GM13977 (cell line): ENCODE data around the gene CCDC187.

Source experiments
- DNase-seq: peaks from one replicate; pipeline ENCODE4 v3.0.0; 2012; ENCODE audit warnings: low spot score
- in situ Hi-C: fragments of 300-500 bp; cut with MboI; formaldehyde crosslinking; loops from one replicate; pipeline ENCODE4 v1.12.0; 2022; ENCODE audit warnings: low sequenced_read_pairs, low pct_unique_long_range_greater_than_20kb, mixed read lengths, inconsistent platforms; ENCODE audit not compliant: unreplicated experiment
- TF ChIP-seq, protein P1 (sequence below): IDR thresholded peaks from 2 replicates; pipeline ENCODE4 v1.5.1; 2012; ENCODE audit warnings: mild to moderate bottlenecking, control low read depth; ENCODE audit not compliant: insufficient read depth; ENCODE audit errors: extremely low read depth, missing control alignments

The CCDC187 gene

DNA sequence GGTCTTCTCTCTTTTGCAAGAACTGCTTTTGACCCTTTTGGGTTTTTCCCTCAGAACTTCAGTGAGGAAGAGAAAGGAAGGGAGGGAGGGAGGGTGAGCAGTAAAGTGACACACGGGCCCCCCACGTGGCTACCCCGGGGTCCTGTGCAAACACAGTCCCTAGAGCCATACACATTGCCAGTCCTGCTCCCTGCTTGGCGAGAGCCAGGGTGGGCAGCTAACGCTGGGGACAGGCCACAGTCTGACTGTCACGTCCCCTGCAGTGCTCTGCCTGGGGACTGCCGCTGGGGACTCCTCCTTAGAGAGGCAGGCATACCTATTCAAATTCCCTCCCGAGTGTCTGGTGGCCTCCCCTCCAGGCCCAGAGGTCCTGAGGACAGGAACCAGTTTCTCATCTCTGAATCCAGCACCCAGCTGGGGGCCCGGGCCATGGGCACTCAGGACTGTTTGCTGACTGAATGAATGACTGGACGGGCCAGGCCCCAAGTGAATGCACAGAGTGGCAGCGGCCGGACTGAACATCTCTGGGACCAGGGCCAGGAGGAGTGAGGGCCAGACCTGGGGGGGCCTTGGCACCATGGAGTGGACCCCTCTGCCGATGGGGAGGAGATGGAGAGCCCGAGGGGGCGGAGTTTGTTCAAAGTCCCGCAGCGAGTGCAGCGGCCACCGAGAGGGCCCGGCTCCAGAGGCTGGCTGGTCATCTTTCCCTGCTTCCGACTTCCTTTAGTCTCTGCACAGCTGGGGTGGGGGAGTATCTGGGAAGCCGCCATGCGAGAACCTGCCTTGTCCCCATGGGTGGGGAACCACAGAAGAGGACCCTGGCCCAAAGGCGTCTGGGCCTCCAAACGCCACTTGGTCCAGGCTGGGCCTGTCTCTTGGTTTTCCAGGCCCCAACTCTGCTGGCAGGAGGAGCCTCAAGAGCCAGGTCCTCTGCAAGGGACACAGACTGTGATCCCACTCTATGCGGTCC, 5.8 kb downstream of the CCDC187 start:
- in situ Hi-C loops: no loop called here

DNA sequence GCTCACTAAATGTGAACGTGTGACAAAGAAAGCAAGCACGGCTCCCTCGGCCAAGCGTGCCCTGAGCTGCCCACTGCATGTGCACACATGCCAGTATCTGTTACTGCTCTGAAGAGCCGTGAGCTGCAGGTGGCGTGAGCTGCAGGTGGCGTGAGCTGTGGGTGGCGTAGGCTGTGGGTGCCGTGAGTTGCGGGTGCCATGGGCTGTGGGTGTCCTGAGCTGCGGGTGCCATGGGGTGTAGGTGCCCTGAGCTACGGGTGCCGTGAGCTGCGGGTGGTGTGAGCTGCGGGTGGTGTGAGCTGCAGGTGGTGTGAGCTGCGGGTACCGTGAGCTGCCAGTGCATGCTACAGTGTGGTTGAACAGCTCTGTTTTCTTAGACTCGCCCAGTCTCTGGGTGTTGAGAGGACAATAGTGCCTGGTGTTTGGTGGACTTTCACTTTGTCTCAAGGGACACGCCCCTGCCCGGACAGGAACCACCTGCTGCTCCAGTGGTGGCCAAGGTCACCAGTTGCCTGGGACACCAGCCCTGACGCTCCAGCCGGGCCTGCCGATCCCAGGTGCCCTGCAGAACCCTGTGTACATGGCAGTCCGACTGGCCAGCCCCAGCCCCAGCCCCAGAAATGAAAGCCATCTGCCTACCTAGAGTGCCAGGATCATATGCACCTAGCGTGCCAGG, 6.7 kb downstream of the CCDC187 start:
- in situ Hi-C loops: no loop called here
- DNase-seq: no peak
- TF ChIP-seq, protein P1, sequence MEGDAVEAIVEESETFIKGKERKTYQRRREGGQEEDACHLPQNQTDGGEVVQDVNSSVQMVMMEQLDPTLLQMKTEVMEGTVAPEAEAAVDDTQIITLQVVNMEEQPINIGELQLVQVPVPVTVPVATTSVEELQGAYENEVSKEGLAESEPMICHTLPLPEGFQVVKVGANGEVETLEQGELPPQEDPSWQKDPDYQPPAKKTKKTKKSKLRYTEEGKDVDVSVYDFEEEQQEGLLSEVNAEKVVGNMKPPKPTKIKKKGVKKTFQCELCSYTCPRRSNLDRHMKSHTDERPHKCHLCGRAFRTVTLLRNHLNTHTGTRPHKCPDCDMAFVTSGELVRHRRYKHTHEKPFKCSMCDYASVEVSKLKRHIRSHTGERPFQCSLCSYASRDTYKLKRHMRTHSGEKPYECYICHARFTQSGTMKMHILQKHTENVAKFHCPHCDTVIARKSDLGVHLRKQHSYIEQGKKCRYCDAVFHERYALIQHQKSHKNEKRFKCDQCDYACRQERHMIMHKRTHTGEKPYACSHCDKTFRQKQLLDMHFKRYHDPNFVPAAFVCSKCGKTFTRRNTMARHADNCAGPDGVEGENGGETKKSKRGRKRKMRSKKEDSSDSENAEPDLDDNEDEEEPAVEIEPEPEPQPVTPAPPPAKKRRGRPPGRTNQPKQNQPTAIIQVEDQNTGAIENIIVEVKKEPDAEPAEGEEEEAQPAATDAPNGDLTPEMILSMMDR: no peak

More for the DNA sequence above, 5.8 kb downstream of the CCDC187 start:
- DNase-seq: no peak
- TF ChIP-seq, protein P1: no peak

DNA sequence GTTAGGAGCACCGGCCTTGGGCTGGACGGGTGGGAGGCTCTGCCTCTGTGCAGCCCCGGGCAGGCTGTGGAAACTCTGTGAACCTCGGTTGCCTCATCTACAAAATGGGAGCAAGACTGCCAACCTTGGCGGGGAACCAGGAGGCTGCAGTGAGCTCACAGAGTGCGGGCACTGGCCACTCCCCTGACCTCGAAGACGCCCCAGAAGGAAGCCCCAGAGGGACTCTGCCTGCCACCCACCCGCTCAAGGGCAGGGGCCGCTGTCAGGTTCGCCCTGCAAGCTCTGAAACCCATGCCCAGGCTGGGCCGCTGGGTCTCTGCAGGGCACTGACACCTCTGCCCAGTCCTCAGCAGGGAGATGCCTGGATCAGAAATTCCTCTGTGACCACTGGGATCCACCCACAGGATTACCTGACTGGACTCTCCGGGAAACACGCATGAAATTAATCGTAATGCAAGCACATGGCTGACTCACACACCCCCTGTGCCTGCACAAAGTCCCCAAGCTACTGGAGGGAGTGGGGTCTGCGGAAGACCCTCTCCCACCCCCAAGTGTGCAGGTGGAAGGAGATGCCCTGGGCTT, 7.4 kb downstream of the CCDC187 start:
- TF ChIP-seq, protein P1: no peak
- in situ Hi-C loops: no loop called here

DNA sequence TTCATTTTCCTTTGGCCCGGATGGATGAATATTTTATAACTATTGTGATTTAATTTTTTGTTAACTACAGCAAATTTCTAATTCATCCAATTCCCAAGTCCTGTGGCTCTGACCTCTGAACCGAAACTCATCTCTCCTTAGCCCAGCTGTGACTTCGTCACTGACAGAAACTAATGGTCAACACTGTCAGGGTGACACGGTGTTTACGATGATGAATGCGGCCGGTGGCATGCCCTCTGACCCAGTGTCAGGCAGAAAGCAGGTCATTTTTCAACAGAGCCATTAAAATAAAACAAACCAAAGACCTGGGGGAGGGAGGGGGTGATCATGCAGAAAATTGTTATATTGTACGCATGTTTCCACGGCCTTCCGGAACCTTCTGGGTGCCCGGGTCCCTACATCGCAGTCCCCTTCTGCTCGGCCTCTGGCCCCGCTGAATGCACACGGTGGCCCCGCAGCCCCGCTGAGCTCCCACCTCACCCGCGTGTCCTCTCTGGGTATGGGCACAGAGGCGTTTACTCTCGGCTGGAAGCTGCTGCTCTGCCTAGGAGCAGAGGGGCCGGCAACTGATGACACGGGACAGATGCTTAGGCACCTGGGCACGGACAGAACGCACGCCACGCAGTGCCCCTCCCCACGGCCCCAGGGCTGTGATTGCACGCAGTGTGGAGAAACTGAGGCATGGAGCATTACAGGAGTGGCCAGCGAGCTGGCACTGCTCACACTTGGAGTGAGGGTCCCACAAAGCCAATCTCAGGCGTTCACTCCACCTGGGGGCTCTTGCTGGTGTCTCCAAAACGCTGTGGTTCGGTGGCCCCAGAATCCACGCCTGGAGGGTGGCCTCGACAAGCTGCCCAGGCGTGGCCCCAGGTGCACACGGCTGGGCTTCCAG, 8.1 kb downstream of the CCDC187 start:
- DNase-seq: no peak
- in situ Hi-C loops: no loop called here
- TF ChIP-seq, protein P1: no peak

More for the DNA sequence above, 7.4 kb downstream of the CCDC187 start:
- DNase-seq: no peak

DNA sequence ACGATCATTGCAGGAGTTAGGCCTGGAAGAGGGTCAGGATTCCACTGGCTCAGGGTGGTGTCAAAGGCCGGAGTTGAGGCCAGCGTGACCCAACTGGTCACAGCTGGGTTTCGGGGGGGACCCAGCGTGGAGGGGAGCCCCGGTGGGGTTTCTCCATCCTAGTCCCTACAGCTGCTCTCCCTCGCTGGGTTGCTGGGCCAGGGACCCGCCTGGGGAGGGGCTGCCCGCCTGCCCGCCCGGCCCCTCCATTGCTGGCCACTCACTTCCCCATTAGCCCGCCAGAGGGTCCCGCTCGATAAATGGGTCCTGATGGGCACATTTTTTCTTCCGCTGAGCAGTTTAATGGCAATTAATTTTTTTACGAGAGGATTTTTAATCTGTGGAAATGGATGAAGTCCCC, 8.8 kb downstream of the CCDC187 start:
- TF ChIP-seq, protein P1: no peak
- in situ Hi-C loops: no loop called here
- no peak for DNase-seq
